ENCODE results near the gene IL17D.
"Not testable (repeated sequence)": the region's sequence is repeated elsewhere in the genome, so short reads cannot be mapped to it uniquely, and the experiment has no call there.

IL17D gene

GRCh38 chr13:20729633-20730585, 26.4 kb downstream of the IL17D start:
- no peak overlapping the region for H3K27ac ChIP-seq (ENCODE audit: low read depth, low read length)
- H3K36me3 ChIP-seq (ENCODE audit: control insufficient read depth in 1 of 2, insufficient read depth in 2 of 2, low read length in 2 of 2) = no peaks in the 10 kb centered on the region
- no peaks in the 10 kb centered on the region for H3K4me1 ChIP-seq (ENCODE audit: control insufficient read depth in 1 of 2, insufficient read depth in 2 of 2, low read length in 2 of 2)
- H3K27me3 ChIP-seq (ENCODE audit: control insufficient read depth in 1 of 2, insufficient read depth in 2 of 2, low read length in 2 of 2) = no peaks in the 10 kb centered on the region
- H3K4me3 ChIP-seq (ENCODE audit: low read depth in 1 of 2, low read length in 2 of 2) = no peak overlapping the region
- H3K9me3 ChIP-seq (ENCODE audit: control insufficient read depth in 1 of 2, low read length in 2 of 2) = no peaks in the 10 kb centered on the region
- no peak overlapping the region for H3K9ac ChIP-seq (ENCODE audit: low read depth in 1 of 2, low read length in 2 of 2)

DNA sequence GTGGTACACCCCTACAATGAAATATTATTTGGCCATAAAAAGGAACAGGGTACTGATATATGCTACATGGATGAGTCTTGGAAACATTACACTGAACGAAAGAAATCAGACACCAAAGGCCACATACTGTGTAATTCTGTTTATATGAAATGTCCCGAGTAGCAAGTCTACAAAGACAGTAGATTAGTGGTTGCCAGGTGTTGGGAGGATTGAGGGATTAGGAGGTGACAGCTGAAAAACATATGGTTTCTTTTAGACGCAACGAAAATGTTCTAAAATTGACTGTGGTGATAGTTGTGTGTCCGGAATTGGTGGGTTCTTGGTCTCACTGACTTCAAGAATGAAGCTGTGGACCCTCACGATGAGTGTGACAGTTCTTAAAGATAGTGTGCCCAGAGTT, 35.1 kb downstream of the IL17D start:
- H3K36me3 ChIP-seq (ENCODE audit: control insufficient read depth in 1 of 2, insufficient read depth in 2 of 2, low read length in 2 of 2) = no peaks in the 10 kb centered on the region
- H3K4me1 ChIP-seq (ENCODE audit: control insufficient read depth in 1 of 2, insufficient read depth in 2 of 2, low read length in 2 of 2) = no peaks in the 10 kb centered on the region
- no peak overlapping the region for H3K27ac ChIP-seq (ENCODE audit: low read depth, low read length)
- H3K9me3 ChIP-seq (ENCODE audit: control insufficient read depth in 1 of 2, low read length in 2 of 2) = no peaks in the 10 kb centered on the region
- H3K27me3 ChIP-seq (ENCODE audit: control insufficient read depth in 1 of 2, insufficient read depth in 2 of 2, low read length in 2 of 2) = no peaks in the 10 kb centered on the region
- no peak overlapping the region for H3K4me3 ChIP-seq (ENCODE audit: low read depth in 1 of 2, low read length in 2 of 2)
- H3K9ac ChIP-seq (ENCODE audit: low read depth in 1 of 2, low read length in 2 of 2) = no peak overlapping the region

GRCh38 chr13:20740021-20740420, 36.5 kb downstream of the IL17D start:
- Histone ChIP-seq H3K9me3 (ENCODE audit: control insufficient read depth in 1 of 2, low read length in 2 of 2) (no peaks in the 10 kb centered on the region), H3K4me3 (ENCODE audit: low read depth in 1 of 2, low read length in 2 of 2) (no peak overlapping the region), H3K27ac (ENCODE audit: low read depth, low read length) (no peak overlapping the region), H3K9ac (ENCODE audit: low read depth in 1 of 2, low read length in 2 of 2) (no peak overlapping the region), H3K36me3 (ENCODE audit: control insufficient read depth in 1 of 2, insufficient read depth in 2 of 2, low read length in 2 of 2) (no peaks in the 10 kb centered on the region), H3K27me3 (ENCODE audit: control insufficient read depth in 1 of 2, insufficient read depth in 2 of 2, low read length in 2 of 2) (no peaks in the 10 kb centered on the region), H3K4me1 (ENCODE audit: control insufficient read depth in 1 of 2, insufficient read depth in 2 of 2, low read length in 2 of 2) (no peaks in the 10 kb centered on the region)

DNA sequence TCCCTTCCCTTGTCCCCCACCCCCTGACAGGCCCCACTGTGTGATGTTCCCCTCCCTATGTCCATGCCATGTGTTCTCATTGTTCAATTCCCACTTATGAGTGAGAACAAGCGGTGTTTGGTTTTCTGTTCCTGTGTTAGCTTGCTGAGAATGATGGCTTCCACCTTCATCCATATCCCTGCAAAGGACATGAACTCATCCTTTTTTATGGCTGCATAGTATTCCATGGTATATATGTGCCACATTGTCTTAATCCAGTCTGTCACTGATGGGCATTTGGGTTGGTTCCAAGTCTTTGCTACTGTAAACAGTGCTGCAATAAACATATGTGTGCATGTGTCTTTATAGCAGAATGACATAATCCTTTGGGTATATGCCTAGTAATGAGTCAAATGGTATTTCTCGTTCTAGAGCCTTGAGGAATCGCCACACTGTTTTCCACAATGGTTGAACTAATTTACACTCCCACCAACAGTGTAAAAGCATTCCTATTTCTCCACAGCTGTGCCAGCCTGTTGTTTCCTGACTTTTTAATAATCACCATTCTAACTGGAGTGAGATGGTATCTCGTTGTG, 40.4 kb downstream of the IL17D start:
- not testable (repeated sequence) for H3K9me3 ChIP-seq (ENCODE audit: control insufficient read depth in 1 of 2, low read length in 2 of 2); H3K9ac ChIP-seq (ENCODE audit: low read depth in 1 of 2, low read length in 2 of 2); H3K4me1 ChIP-seq (ENCODE audit: control insufficient read depth in 1 of 2, insufficient read depth in 2 of 2, low read length in 2 of 2); H3K27ac ChIP-seq (ENCODE audit: low read depth, low read length); H3K36me3 ChIP-seq (ENCODE audit: control insufficient read depth in 1 of 2, insufficient read depth in 2 of 2, low read length in 2 of 2); H3K4me3 ChIP-seq (ENCODE audit: low read depth in 1 of 2, low read length in 2 of 2); H3K27me3 ChIP-seq (ENCODE audit: control insufficient read depth in 1 of 2, insufficient read depth in 2 of 2, low read length in 2 of 2)

- H3K36me3 ChIP-seq (ENCODE audit: control insufficient read depth in 1 of 2, insufficient read depth in 2 of 2, low read length in 2 of 2) = no peaks in the 10 kb centered on the region
- no peak overlapping the region for H3K27ac ChIP-seq (ENCODE audit: low read depth, low read length)
- H3K27me3 ChIP-seq (ENCODE audit: control insufficient read depth in 1 of 2, insufficient read depth in 2 of 2, low read length in 2 of 2) = no peaks in the 10 kb centered on the region
- no peaks in the 10 kb centered on the region for H3K4me1 ChIP-seq (ENCODE audit: control insufficient read depth in 1 of 2, insufficient read depth in 2 of 2, low read length in 2 of 2)
- no peak overlapping the region for H3K9ac ChIP-seq (ENCODE audit: low read depth in 1 of 2, low read length in 2 of 2)
- peaks cover 16 to 23% of the 10 kb centered on the region in 2 donors for H3K9me3 ChIP-seq (ENCODE audit: control insufficient read depth in 1 of 2, low read length in 2 of 2)
- H3K4me3 ChIP-seq (ENCODE audit: low read depth in 1 of 2, low read length in 2 of 2) = no peak overlapping the region
Measured at GRCh38 chr13:20749377-20749776, 45.9 kb downstream of the IL17D start.

GRCh38 chr13:20754009-20754408, 50.5 kb downstream of the IL17D start:
- Histone ChIP-seq H3K4me3 (ENCODE audit: low read depth in 1 of 2, low read length in 2 of 2) (no peak overlapping the region), H3K9me3 (ENCODE audit: control insufficient read depth in 1 of 2, low read length in 2 of 2) (peaks cover 14 to 28% of the 10 kb centered on the region in 2 donors), H3K27ac (ENCODE audit: low read depth, low read length) (no peak overlapping the region), H3K36me3 (ENCODE audit: control insufficient read depth in 1 of 2, insufficient read depth in 2 of 2, low read length in 2 of 2) (no peaks in the 10 kb centered on the region), H3K4me1 (ENCODE audit: control insufficient read depth in 1 of 2, insufficient read depth in 2 of 2, low read length in 2 of 2) (no peaks in the 10 kb centered on the region), H3K27me3 (ENCODE audit: control insufficient read depth in 1 of 2, insufficient read depth in 2 of 2, low read length in 2 of 2) (no peaks in the 10 kb centered on the region), H3K9ac (ENCODE audit: low read depth in 1 of 2, low read length in 2 of 2) (no peak overlapping the region)

GRCh38 chr13:20760872-20761271, 57.4 kb downstream of the IL17D start:
- H3K9ac ChIP-seq (ENCODE audit: low read depth in 1 of 2, low read length in 2 of 2) = no peak overlapping the region
- H3K9me3 ChIP-seq (ENCODE audit: control insufficient read depth in 1 of 2, low read length in 2 of 2) = no peaks in the 10 kb centered on the region
- no peaks in the 10 kb centered on the region for H3K4me1 ChIP-seq (ENCODE audit: control insufficient read depth in 1 of 2, insufficient read depth in 2 of 2, low read length in 2 of 2)
- no peak overlapping the region for H3K4me3 ChIP-seq (ENCODE audit: low read depth in 1 of 2, low read length in 2 of 2)
- no peaks in the 10 kb centered on the region for H3K36me3 ChIP-seq (ENCODE audit: control insufficient read depth in 1 of 2, insufficient read depth in 2 of 2, low read length in 2 of 2)
- no peak overlapping the region for H3K27ac ChIP-seq (ENCODE audit: low read depth, low read length)
- no peaks in the 10 kb centered on the region for H3K27me3 ChIP-seq (ENCODE audit: control insufficient read depth in 1 of 2, insufficient read depth in 2 of 2, low read length in 2 of 2)

- H3K9ac ChIP-seq (ENCODE audit: low read depth in 1 of 2, low read length in 2 of 2) = no peak overlapping the region
- no peaks in the 10 kb centered on the region for H3K27me3 ChIP-seq (ENCODE audit: control insufficient read depth in 1 of 2, insufficient read depth in 2 of 2, low read length in 2 of 2)
- H3K9me3 ChIP-seq (ENCODE audit: control insufficient read depth in 1 of 2, low read length in 2 of 2) = peaks cover 0 to 9% of the 10 kb centered on the region in 2 donors
- H3K4me1 ChIP-seq (ENCODE audit: control insufficient read depth in 1 of 2, insufficient read depth in 2 of 2, low read length in 2 of 2) = peaks cover 2 to 3% of the 10 kb centered on the region in 2 donors
- H3K4me3 ChIP-seq (ENCODE audit: low read depth in 1 of 2, low read length in 2 of 2) = no peak overlapping the region
- H3K36me3 ChIP-seq (ENCODE audit: control insufficient read depth in 1 of 2, insufficient read depth in 2 of 2, low read length in 2 of 2) = no peaks in the 10 kb centered on the region
- no peak overlapping the region for H3K27ac ChIP-seq (ENCODE audit: low read depth, low read length)
Measured at GRCh38 chr13:20767309-20767943, 63.9 kb downstream of the IL17D start.

GRCh38 chr13:20769091-20769490, 65.6 kb downstream of the IL17D start:
- H3K36me3 ChIP-seq (ENCODE audit: control insufficient read depth in 1 of 2, insufficient read depth in 2 of 2, low read length in 2 of 2) = no peaks in the 10 kb centered on the region
- H3K4me3 ChIP-seq (ENCODE audit: low read depth in 1 of 2, low read length in 2 of 2) = no peak overlapping the region
- H3K27me3 ChIP-seq (ENCODE audit: control insufficient read depth in 1 of 2, insufficient read depth in 2 of 2, low read length in 2 of 2) = no peaks in the 10 kb centered on the region
- H3K9ac ChIP-seq (ENCODE audit: low read depth in 1 of 2, low read length in 2 of 2) = no peak overlapping the region
- H3K27ac ChIP-seq (ENCODE audit: low read depth, low read length) = no peak overlapping the region
- H3K9me3 ChIP-seq (ENCODE audit: control insufficient read depth in 1 of 2, low read length in 2 of 2) = peaks cover 0 to 9% of the 10 kb centered on the region in 2 donors
- peaks cover 8 to 10% of the 10 kb centered on the region in 2 donors for H3K4me1 ChIP-seq (ENCODE audit: control insufficient read depth in 1 of 2, insufficient read depth in 2 of 2, low read length in 2 of 2)

DNA sequence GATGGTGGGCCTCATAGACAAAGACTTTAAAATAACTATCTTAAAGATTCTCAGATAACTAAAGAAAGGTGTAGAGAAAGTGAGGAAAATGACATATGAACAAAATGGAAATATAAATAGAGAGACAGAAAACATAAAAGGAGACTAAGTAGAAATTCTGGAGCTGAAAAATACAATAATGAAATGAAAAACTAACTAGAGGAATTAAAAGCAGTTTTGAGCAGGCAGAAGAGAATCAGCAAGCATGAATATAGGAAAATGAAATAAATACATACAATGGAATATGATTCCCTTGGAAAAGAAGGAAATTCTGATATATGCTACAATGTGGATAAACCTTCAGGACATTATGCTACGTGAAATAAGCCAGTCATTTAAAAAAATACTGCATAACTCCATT, 66.3 kb downstream of the IL17D start:
- no peak overlapping the region for H3K9ac ChIP-seq (ENCODE audit: low read depth in 1 of 2, low read length in 2 of 2)
- no peak overlapping the region for H3K27ac ChIP-seq (ENCODE audit: low read depth, low read length)
- no peaks in the 10 kb centered on the region for H3K36me3 ChIP-seq (ENCODE audit: control insufficient read depth in 1 of 2, insufficient read depth in 2 of 2, low read length in 2 of 2)
- no peaks in the 10 kb centered on the region for H3K27me3 ChIP-seq (ENCODE audit: control insufficient read depth in 1 of 2, insufficient read depth in 2 of 2, low read length in 2 of 2)
- H3K4me1 ChIP-seq (ENCODE audit: control insufficient read depth in 1 of 2, insufficient read depth in 2 of 2, low read length in 2 of 2) = peaks cover 8 to 10% of the 10 kb centered on the region in 2 donors
- H3K4me3 ChIP-seq (ENCODE audit: low read depth in 1 of 2, low read length in 2 of 2) = no peak overlapping the region
- H3K9me3 ChIP-seq (ENCODE audit: control insufficient read depth in 1 of 2, low read length in 2 of 2) = peaks cover 0 to 9% of the 10 kb centered on the region in 2 donors

All from duodenal mucosa (tissue), 2 donors.